ENCODE results near the gene SLC35D3. TPM values are rescaled to one million over a fixed set of nuclear protein-coding genes. Genes with fewer than 3 reads are reported as not detected.
"Not testable (repeated sequence)": the region's sequence is repeated elsewhere in the genome, so short reads cannot be mapped to it uniquely, and the experiment has no call there.

The SLC35D3 gene
- total RNA-seq, 4 donors from 2014 or later = not detected

DNA sequence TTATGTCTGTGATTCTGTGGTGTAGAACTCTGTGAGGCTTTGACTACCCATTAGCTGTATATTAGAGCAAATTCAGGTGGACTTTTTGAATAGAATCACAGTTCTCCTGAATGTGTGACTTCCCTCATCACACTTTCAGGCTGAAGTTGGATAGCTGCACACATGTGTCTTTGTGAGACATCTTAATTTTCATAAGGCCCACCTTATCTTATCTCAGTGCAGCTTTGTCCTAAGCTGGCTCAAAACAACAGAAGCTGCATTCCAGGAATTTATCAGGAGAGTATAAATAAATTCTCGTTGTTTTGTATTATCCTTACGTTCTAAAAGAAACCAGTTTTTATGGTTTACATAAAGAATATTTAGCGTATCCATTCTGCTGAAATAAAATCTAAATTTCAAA lies 26.2 kb upstream of the SLC35D3 start:
- H3K4me3 ChIP-seq = no peak overlapping the region
- H3K27me3 ChIP-seq = no peaks in the 10 kb centered on the region
- H3K4me1 ChIP-seq = no peaks in the 10 kb centered on the region
- no peak for DNase-seq (ENCODE audit: low spot score in 2 of 2)
- H3K27ac ChIP-seq = no peak overlapping the region
- H3K9me3 ChIP-seq = no peaks in the 10 kb centered on the region
- WGBS, 2 donors = 64 to 69% methylated on average over 3 of the region's 3 CpGs
- TF ChIP-seq CTCF (IDR thresholded peaks at IDR 0.05) (no peak), EP300 (IDR thresholded peaks at IDR 0.05) (no peak), POLR2A (IDR thresholded peaks at IDR 0.05) (no peak)
- H3K36me3 ChIP-seq = peaks cover 0 to 28% (median 0%) of the 10 kb centered on the region in 3 donors

DNA sequence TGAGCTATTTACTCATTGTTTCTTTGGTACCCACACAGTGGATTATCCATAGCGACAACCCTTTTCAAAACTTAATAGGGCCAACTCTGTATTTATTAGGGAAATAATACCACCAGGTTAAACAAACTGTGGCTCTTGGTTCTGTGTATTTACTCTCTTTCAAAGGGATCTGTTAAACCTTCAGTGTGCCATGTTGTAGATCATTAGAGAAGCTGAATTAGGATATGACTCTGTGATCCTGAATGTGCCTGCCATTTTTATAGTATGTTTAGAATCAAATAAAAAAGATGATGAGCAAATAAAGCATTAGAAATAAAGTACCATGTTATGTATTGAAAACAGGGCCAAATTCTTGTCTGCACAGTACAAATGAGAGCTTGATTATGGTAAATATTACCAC lies 25.0 kb upstream of the SLC35D3 start:
- peaks cover 0 to 38% (median 0%) of the 10 kb centered on the region in 3 donors for H3K36me3 ChIP-seq
- no peak overlapping the region for H3K4me3 ChIP-seq
- H3K9me3 ChIP-seq = no peaks in the 10 kb centered on the region
- no peaks in the 10 kb centered on the region for H3K4me1 ChIP-seq
- no peaks in the 10 kb centered on the region for H3K27me3 ChIP-seq
- 50 to 76% methylated on average over 1 of the region's 1 CpG for WGBS, 2 donors
- TF ChIP-seq CTCF (IDR thresholded peaks at IDR 0.05) (no peak), POLR2A (IDR thresholded peaks at IDR 0.05) (no peak), EP300 (IDR thresholded peaks at IDR 0.05) (no peak)
- no peak for DNase-seq (ENCODE audit: low spot score in 2 of 2)
- no peak overlapping the region for H3K27ac ChIP-seq

GRCh38 chr6:136901212-136901784 lies 20.8 kb upstream of the SLC35D3 start:
- no peak for DNase-seq (ENCODE audit: low spot score in 2 of 2)
- WGBS, 2 donors = 66 to 71% methylated on average over 5 of the region's 5 CpGs
- Histone ChIP-seq H3K9me3 (no peaks in the 10 kb centered on the region), H3K4me3 (no peak overlapping the region), H3K27ac (no peak overlapping the region), H3K36me3 (peaks cover 0 to 69% (median 5%) of the 10 kb centered on the region in 3 donors), H3K27me3 (no peaks in the 10 kb centered on the region), H3K4me1 (no peaks in the 10 kb centered on the region)
- TF ChIP-seq EP300 (IDR thresholded peaks at IDR 0.05) (no peak), POLR2A (IDR thresholded peaks at IDR 0.05) (no peak), CTCF (IDR thresholded peaks at IDR 0.05) (no peak)

DNA sequence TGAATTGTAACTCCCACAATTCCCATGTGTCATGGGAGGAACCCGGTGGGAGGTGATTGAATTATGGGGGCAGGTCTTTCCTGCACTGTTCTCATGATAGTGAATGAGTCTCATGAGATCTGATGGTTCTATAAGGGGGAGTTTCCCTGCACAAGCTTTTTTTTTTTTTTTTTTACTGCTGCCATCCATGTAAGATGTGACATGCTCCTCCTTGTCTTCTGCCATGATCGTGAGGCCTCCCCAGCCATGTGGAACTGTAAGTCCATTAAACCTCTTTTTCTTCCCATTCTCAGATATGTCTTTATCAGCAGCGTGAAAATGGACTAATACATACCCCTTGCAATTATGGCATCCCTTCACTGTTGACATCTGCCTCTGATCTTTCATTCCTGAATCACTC lies 17.6 kb upstream of the SLC35D3 start:
- not testable (repeated sequence) for H3K9me3 ChIP-seq; H3K4me1 ChIP-seq; H3K4me3 ChIP-seq; H3K27me3 ChIP-seq; DNase-seq (ENCODE audit: low spot score in 2 of 2); H3K27ac ChIP-seq
- WGBS, 2 donors = 96 to 97% methylated on average over 3 of the region's 3 CpGs
- peaks cover 0 to 58% (median 5%) of the 10 kb centered on the region in 3 donors for H3K36me3 ChIP-seq

DNA sequence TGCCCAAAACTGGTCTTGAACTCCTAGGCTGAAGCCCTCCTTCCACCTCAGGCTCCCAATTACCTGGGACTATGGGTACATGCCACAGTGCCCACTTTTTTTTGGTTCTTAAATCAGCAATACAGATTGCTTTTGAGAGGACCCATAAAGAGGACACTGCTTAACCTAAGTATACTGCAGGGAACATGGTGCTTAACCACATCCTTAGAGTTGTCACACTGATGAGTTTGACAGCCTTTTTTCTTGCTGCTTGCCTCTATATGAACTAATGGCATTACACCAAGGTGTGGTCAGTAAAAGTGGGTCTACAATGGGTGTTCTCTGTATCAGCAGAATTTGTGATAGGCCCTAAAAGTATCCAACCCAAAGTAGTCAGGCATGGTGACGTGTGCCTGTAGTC lies 7.2 kb upstream of the SLC35D3 start:
- DNase-seq (ENCODE audit: low spot score in 2 of 2) = no peak
- H3K4me3 ChIP-seq = no peak overlapping the region
- no peak overlapping the region for H3K27ac ChIP-seq
- WGBS, 2 donors = 100% methylated on average over 1 of the region's 1 CpG
- TF ChIP-seq CTCF (IDR thresholded peaks at IDR 0.05) (no peak), POLR2A (IDR thresholded peaks at IDR 0.05) (no peak), EP300 (IDR thresholded peaks at IDR 0.05) (no peak)
- H3K4me1 ChIP-seq = peaks cover 0 to under 1% (median 0%) of the 10 kb centered on the region in 4 donors
- H3K36me3 ChIP-seq = peaks cover 0 to 52% (median 4%) of the 10 kb centered on the region in 3 donors
- no peaks in the 10 kb centered on the region for H3K9me3 ChIP-seq
- peaks cover 0 to 18% of the 10 kb centered on the region in 2 donors for H3K27me3 ChIP-seq

DNA sequence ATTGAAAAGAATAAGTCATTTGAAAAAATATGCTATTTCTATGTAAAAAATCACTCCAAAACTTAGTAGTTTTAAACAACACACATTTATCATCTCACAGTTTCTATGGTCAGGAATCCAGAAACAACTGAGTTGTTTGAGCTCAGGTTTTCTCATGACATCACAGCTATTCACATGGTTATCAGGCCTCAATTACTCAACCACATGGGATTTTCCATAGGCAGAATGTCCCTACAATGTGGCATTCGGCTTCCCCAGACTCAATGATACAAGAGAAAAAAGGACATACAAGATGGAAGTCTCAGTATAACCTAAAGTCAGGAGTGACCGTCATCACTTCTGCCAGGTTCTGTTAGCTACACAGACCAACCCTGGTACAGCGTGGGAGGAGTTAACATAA lies 3.4 kb upstream of the SLC35D3 start:
- 85 to 92% methylated on average over 3 of the region's 3 CpGs for WGBS, 2 donors
- Histone ChIP-seq H3K4me3 (no peak overlapping the region), H3K36me3 (peaks cover 0 to 30% (median 4%) of the 10 kb centered on the region in 3 donors), H3K9me3 (no peaks in the 10 kb centered on the region), H3K27ac (no peak overlapping the region), H3K4me1 (peaks cover 0 to 38% (median 30%) of the 10 kb centered on the region in 4 donors), H3K27me3 (peaks cover 2 to 56% of the 10 kb centered on the region in 2 donors)
- no peak for DNase-seq (ENCODE audit: low spot score in 2 of 2)
- TF ChIP-seq POLR2A (IDR thresholded peaks at IDR 0.05) (no peak), CTCF (IDR thresholded peaks at IDR 0.05) (no peak), EP300 (IDR thresholded peaks at IDR 0.05) (no peak)
